Prostate gland (tissue), 2 donors: ENCODE results near the gene TNS3. TPM values are rescaled to one million over a fixed set of nuclear protein-coding genes. Genes with fewer than 3 reads are reported as not detected.

Source experiments
- DNase-seq: peaks from one replicate; pipeline ENCODE4 v3.0.0-alpha.2; 2019; ENCODE audit warnings: low spot score
- H3K27ac ChIP-seq, 2 donors: fragments of 200-600 bp; sonication (generic); 2 replicates each; pipeline ENCODE4 v1.5.1; 2017 to 2019
- H3K27me3 ChIP-seq: fragments of 200-600 bp; sonication (generic); replicated peaks from 2 replicates; pipeline ENCODE4 v1.5.1; 2019; ENCODE audit not compliant: insufficient read depth
- H3K36me3 ChIP-seq, 2 donors: fragments of 200-600 bp; sonication (generic); 1 replicate in 1 of 2; 2 replicates in 1 of 2; pipeline versions ENCODE4 v1.5.1 to v1.8.1; 2017 to 2019
- H3K4me1 ChIP-seq: fragments of 200-600 bp; sonication (generic); replicated peaks from 2 replicates; pipeline ENCODE4 v1.5.1; 2019
- H3K4me3 ChIP-seq, 2 donors: fragments of 200-600 bp; sonication (generic); 2 replicates each; pipeline ENCODE4 v1.5.1; 2017 to 2019
- H3K9me3 ChIP-seq: fragments of 200-600 bp; sonication (generic); 2 replicates; pipeline ENCODE4 v1.5.1; 2017
- CTCF ChIP-seq, 4 experiments: fragments of 200-600 bp in 2 of 4; fragments of 450-650 bp in 2 of 4; sonication (generic) in 2 of 4; IDR thresholded peaks; 1 replicate in 3 of 4; 2 replicates in 1 of 4; pipeline ENCODE4 v1.5.1; 2016 to 2019; ENCODE audit warnings: antibody characterized with exemption in 4 of 4, mild to moderate bottlenecking in 2 of 4, moderate library complexity in 2 of 4
- POLR2A ChIP-seq: fragments of 450-650 bp; IDR thresholded peaks from one replicate; pipeline ENCODE4 v1.6.1; 2016; ENCODE audit warnings: antibody characterized with exemption, mild to moderate bottlenecking
- POLR2AphosphoS5 ChIP-seq: sonication (generic); formaldehyde crosslinking; IDR thresholded peaks from one replicate; pipeline ENCODE4 v1.6.1; 2017; ENCODE audit warnings: antibody characterized with exemption
- WGBS: methylation state at CpG from one replicate; pipeline ENCODE4 v1.1.5; 2018; 5-methylcytosine and 5-hydroxymethylcytosine counted together
- intact Hi-C: fragments of 100-400 bp; cut with DNase I; formaldehyde crosslinking; loops from one replicate; pipeline ENCODE4 v1.14.2; 2022
- total RNA-seq, 2 donors: library from RNA; depleted of rRNA; stranded (reverse); fragments of >200 nt; gene quantifications; one replicate each; pipeline ENCODE4 v1.1.0, GENCODE V29; 2016

The TNS3 gene
- total RNA-seq, 2 donors from 2014 or later, result 19.5 to 95.8 TPM

- Histone ChIP-seq H3K36me3 (no peaks in the 10 kb centered on the region), H3K9me3 (no peaks in the 10 kb centered on the region), H3K4me1 (peaks cover 3% of the 10 kb centered on the region), H3K27ac (no peak overlapping the region), H3K4me3 (no peak overlapping the region), H3K27me3 (no peaks in the 10 kb centered on the region)
- intact Hi-C loops, result no loop called here
- TF ChIP-seq POLR2A, result no peak
- TF ChIP-seq POLR2AphosphoS5, result no peak
- TF ChIP-seq CTCF (IDR thresholded peaks at IDR 0.05), result no peak
- 62% methylated on average over 7 of the region's 8 CpGs for WGBS
- DNase-seq, result no peak
Observed at GRCh38 chr7:47477191-47478016, 104.5 kb downstream of the TNS3 start.

GRCh38 chr7:47475880-47476227 is 106.1 kb downstream of the TNS3 start:
- no peak overlapping the region for H3K27ac ChIP-seq
- H3K27me3 ChIP-seq, result no peaks in the 10 kb centered on the region
- no peaks in the 10 kb centered on the region for H3K9me3 ChIP-seq
- WGBS, result 77% methylated on average over 7 of the region's 7 CpGs
- no peaks in the 10 kb centered on the region for H3K36me3 ChIP-seq
- peaks cover 3% of the 10 kb centered on the region for H3K4me1 ChIP-seq
- no peak for TF ChIP-seq POLR2AphosphoS5
- TF ChIP-seq CTCF (IDR thresholded peaks at IDR 0.05), result no peak
- no peak for TF ChIP-seq POLR2A
- no peak for DNase-seq
- intact Hi-C loops, result no loop called here
- no peak overlapping the region for H3K4me3 ChIP-seq

GRCh38 chr7:47474937-47475879 is 106.7 kb downstream of the TNS3 start:
- WGBS, result 60% methylated on average over 24 of the region's 24 CpGs
- Histone ChIP-seq H3K27me3 (no peaks in the 10 kb centered on the region), H3K36me3 (no peaks in the 10 kb centered on the region), H3K4me3 (no peak overlapping the region), H3K27ac (peak overlapping the region; percentile 18 to 30), H3K9me3 (no peaks in the 10 kb centered on the region), H3K4me1 (peaks cover 3% of the 10 kb centered on the region)
- intact Hi-C loops, result no loop called here
- DNase-seq, result peak; percentile 40
- TF ChIP-seq POLR2AphosphoS5 (peak; percentile 18), POLR2A (peak; percentile 12), CTCF (IDR thresholded peaks at IDR 0.05) (peak in 1 of 4 experiments; percentile 41)

GRCh38 chr7:47474211-47474936 is 107.5 kb downstream of the TNS3 start:
- intact Hi-C loops, result no loop called here
- TF ChIP-seq POLR2A, result no peak
- no peak for TF ChIP-seq POLR2AphosphoS5
- no peak for TF ChIP-seq CTCF (IDR thresholded peaks at IDR 0.05)
- WGBS, result 100% methylated on average over 2 of the region's 2 CpGs
- H3K27ac ChIP-seq, result no peak overlapping the region
- peaks cover 3% of the 10 kb centered on the region for H3K4me1 ChIP-seq
- no peak for DNase-seq
- H3K9me3 ChIP-seq, result no peaks in the 10 kb centered on the region
- H3K4me3 ChIP-seq, result no peak overlapping the region
- H3K36me3 ChIP-seq, result no peaks in the 10 kb centered on the region
- H3K27me3 ChIP-seq, result no peaks in the 10 kb centered on the region
